Bone marrow (tissue), 2 donors: ENCODE measurements around the gene KCNJ12.
"Not testable (repeated sequence)": the region's sequence is repeated elsewhere in the genome, so short reads cannot be mapped to it uniquely, and the experiment has no call there.

Experiments
- DNase-seq, 2 donors: peaks; one replicate each; lab custom pipeline; 2025; lab: John Stamatoyannopoulos, UW

KCNJ12 gene

GRCh38 chr17:21452377-21453143 is 76.4 kb downstream of the KCNJ12 start:
- no peak for DNase-seq

- no peak for DNase-seq
Observed at GRCh38 chr17:21453144-21453898, 77.2 kb downstream of the KCNJ12 start.

GRCh38 chr17:21454006-21454405 is 77.8 kb downstream of the KCNJ12 start:
- DNase-seq: not testable (repeated sequence)

- no peak for DNase-seq
Observed at GRCh38 chr17:21454441-21454840, 78.3 kb downstream of the KCNJ12 start.

GRCh38 chr17:21455761-21456160 is 79.6 kb downstream of the KCNJ12 start:
- no peak for DNase-seq

- not testable (repeated sequence) for DNase-seq
Observed at GRCh38 chr17:21456449-21456848, 80.3 kb downstream of the KCNJ12 start.

GRCh38 chr17:21457051-21458026 is 81.2 kb downstream of the KCNJ12 start:
- DNase-seq: peak; percentile 70 to 74

GRCh38 chr17:21458054-21458453 is 81.9 kb downstream of the KCNJ12 start:
- DNase-seq: no peak

GRCh38 chr17:21459536-21459935 is 83.4 kb downstream of the KCNJ12 start:
- DNase-seq: no peak

- DNase-seq: no peak
Observed at GRCh38 chr17:21460358-21460757, 84.2 kb downstream of the KCNJ12 start.

GRCh38 chr17:21462237-21462636 is 86.1 kb downstream of the KCNJ12 start:
- DNase-seq: no peak

- DNase-seq: peak in 1 of 2 donors; percentile 58
Observed at GRCh38 chr17:21463204-21463661, 87.1 kb downstream of the KCNJ12 start.

- no peak for DNase-seq
Observed at GRCh38 chr17:21463779-21464407, 87.7 kb downstream of the KCNJ12 start.

- DNase-seq: no peak
Observed at GRCh38 chr17:21464611-21465021, 88.5 kb downstream of the KCNJ12 start.

- DNase-seq: no peak
Observed at GRCh38 chr17:21466550-21466949, 90.4 kb downstream of the KCNJ12 start.

- DNase-seq: no peak
Observed at GRCh38 chr17:21467196-21467595, 91.0 kb downstream of the KCNJ12 start.

GRCh38 chr17:21467739-21468490 is 91.8 kb downstream of the KCNJ12 start:
- no peak for DNase-seq
